HG03135 (cell line): ENCODE measurements around the gene RNF13.
"Not testable (repeated sequence)": the region's sequence is repeated elsewhere in the genome, so short reads cannot be mapped to it uniquely, and the experiment has no call there.

ENCODE experiments used
- ATAC-seq: cut with Tn5 transposase; IDR thresholded peaks from one replicate; pipeline ENCODE4 v1.9.1; 2021; ENCODE audit warnings: mild to moderate bottlenecking, moderate library complexity; ENCODE audit not compliant: unreplicated experiment

RNF13 gene

DNA sequence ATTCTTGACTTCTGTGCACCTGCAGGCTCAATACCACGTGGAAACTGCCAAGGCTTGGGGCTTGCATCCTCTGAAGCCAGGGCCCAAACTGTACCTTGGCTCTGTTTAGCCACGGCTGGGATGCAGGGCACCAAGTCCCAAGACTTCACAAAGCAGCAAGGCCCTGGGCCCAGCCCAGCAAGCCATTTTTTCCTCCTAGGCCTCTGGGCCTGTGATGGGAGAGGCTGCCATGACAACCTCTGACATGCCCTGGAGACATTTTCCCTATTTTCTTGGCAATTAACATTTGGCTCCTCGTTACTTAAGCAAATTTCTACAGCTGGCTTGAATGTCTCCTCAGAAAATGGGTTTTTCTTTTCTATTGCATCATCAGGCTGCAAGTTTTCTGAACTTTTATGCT is 25.5 kb downstream of the RNF13 start:
- ATAC-seq = not testable (repeated sequence)

DNA sequence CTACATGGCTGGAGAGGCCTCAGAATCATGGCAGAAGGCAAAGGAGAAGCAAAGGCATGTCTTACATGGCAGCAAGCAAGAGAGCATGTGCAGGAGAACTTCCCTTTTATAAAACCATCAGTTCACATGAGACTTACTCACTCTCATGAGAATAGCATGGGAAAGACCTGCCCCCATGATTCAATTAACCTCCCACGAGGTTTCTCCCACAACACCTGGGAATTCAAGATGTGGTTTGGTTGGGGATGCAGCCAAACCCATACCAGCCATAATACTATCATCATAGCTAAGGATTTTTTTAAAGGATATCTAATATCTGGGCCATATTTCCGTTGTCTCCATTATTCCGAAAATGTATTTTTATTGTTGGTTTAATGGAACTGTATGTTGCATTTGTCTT is 26.5 kb downstream of the RNF13 start:
- ATAC-seq = not testable (repeated sequence)

DNA sequence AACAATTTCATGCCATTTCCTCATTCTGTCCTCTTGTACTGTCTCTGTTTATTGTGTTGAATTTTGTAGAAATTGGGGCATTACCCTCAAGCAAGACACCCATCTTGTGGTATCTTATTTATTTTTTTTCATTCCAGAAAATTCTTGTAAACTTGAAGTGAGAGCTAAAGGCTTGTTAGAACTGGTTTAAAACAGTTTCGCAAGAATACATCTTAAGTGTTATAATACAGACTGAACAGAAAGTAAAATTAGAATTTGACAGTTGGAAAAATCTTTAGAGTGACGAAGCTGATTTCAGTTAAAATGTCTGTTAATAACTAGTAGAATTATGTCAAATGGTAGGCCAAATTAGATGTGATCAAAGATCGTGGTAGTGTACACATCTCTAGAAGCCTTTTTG is 26.9 kb downstream of the RNF13 start:
- ATAC-seq = no peak

DNA sequence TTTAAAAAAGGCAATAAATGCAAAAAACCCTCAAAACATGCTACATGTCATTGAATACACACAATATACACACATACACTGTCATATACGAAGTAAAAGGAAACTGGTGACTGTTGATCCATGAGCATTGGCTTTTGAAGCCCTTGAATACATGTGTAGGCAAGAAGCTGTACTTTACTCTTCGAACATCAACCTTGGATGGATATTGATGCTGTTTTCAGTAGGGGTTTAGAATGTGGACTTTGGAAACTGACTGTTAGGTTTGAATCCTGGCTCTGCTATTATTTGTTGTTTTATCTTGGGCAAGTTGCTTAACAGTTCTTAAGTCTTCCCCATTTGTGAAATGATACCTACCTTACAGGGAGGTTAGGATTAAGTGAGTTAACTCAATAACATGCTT is 30.5 kb downstream of the RNF13 start:
- no peak for ATAC-seq

DNA sequence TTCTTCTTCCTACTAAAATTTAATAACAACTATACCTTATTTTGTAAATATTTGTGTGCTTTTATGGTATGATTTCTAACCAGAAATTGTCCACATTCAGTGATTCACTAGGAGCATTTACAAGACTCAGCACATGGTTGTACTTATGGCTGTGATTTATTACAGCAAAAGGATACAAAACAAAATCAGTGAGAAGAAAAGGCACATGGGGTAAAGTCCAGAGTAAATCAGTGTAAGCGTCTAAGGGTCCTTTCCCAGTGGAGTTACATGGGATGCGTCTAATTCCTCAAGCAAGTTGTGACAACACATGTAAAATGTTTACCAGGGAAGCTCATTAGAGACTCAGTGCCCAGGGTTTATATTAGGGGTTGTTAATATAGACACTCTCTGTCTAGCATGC is 31.1 kb downstream of the RNF13 start:
- no peak for ATAC-seq

DNA sequence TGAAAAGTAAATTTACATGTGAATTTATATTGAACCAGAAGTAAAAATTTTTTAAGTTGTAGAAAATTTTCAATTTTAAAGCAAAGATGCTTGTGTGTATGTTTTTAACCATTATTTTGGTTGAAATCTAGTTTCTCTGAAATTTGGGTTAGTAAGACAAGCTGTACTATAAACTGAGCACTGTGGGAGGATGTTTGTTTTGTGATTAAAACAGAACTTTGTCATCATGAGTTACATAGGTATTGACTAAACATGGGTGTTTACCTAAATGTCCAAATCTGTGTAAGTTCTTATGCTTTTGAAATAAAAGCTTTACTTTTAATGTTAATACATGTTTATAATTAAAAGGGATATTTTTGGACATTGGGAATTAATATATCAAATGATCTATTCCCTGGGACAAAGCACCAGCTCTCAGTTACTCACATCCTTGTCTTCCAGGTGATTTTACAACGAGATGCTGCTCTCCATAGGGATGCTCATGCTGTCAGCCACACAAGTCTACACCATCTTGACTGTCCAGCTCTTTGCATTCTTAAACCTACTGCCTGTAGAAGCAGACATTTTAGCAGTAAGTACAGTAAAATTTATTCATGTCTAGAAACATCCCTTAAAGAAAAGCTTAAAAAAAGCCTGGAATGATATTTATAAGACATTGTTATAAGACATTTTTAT is 32.7 kb downstream of the RNF13 start:
- ATAC-seq = no peak

DNA sequence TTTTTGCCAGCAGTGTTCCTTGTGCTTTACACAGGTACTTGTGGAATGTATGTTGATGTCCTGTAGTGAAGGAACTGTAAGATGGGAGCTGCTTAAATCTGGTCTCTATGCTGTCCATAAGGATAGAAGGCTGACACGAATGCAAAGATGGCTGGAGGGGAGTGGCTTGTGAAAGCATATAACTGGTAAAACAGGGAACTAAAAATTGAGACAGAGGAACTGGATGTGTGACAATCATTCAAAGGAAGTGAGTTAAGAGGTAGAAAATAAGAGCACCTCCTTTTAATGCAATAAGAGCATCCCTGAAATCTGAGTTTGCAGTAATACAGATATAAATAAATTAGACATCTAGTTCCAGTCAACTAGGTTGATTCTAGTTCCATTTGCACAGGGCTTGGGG is 35.2 kb downstream of the RNF13 start:
- no peak for ATAC-seq

DNA sequence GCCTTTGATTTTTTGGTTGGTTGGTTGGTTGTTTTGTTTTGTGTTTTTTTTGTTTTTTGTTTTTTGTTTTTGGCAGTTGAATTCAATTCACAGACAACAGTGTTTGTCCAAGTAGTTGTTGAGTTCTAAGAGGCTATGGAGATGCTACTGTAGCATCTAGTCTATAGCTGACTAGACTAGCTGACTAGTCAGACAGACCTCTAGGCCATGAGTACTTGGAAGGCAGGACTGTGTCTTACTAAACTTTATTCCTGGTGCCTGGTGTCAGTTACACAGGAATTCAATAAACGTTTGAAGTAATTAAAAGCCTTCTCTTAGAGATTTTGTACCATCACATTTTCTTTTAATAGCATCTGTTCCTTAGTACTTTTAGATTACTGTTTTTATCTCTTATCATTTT is 35.7 kb downstream of the RNF13 start:
- no peak for ATAC-seq

DNA sequence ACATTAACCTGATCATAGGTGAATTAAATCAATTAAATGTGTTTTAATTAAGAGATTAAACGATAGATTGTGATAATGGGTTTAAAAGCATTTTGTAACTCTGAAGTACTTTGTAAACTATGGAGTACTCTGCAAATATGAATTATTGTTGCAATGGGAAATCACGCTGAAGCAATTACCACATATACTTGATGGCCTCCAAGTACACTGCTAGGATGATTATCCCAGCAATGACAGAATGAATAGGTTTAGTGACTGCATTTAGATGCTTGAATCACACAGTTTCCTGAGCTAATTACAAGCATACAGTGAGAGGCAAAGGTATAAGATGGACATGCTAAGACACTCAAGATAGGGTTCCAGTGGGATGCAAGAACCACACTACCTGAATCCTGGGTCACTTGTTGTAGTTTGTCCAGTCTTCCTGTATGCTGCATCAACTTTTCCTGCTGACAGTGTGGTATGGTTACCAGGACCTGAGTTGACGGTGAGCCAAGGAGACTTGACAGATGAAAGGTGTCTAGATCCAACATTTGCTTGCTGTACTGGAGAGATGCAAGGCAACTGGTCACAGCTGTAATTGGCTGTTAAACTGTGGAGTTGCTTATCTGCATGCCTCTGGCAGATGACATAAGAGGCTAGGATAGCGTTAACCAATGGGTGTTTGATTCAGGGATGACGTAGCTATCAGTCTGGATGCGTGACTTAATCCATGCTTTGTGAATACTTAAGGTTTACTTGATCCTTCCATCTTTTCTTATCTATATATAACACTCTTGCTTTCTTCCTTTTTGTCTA is 38.0 kb downstream of the RNF13 start:
- ATAC-seq = no peak

DNA sequence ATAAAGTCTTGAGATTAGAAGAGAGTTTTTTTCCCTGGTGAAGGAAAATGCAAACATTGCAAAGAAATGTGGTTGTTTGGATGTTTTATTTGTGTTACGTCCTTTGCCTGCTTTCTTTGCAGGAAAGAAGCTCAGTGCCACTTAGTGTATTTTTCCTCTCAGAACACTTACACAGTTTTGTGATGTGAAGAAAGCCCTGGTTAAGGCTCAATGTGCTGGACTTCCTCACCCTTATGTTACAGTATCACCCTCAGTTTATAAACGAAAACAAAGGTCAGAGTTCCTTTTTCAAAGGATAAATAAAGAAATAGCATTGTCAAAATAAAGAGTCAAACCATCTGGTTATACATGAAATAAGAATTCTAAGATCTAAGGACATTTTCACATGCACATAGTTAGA is 45.9 kb downstream of the RNF13 start:
- no peak for ATAC-seq

DNA sequence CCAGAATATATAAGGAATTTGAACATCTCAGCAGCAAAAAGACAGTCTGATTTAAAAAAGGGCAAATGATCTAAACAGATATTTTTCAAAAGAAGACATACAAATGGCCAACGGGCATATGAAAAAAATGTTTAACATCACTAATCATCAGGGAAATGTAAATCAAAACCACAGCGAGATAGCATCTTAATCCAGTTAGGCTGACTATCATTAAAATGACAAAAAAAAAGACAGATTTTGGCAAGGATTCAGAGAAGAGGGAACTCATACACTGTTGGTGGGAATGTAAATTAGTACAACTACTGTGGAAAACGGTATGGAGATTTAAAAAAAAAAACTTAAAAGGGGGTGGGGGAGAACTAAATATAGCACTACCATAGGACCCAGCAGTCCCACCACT is 47.9 kb downstream of the RNF13 start:
- ATAC-seq = no peak

DNA sequence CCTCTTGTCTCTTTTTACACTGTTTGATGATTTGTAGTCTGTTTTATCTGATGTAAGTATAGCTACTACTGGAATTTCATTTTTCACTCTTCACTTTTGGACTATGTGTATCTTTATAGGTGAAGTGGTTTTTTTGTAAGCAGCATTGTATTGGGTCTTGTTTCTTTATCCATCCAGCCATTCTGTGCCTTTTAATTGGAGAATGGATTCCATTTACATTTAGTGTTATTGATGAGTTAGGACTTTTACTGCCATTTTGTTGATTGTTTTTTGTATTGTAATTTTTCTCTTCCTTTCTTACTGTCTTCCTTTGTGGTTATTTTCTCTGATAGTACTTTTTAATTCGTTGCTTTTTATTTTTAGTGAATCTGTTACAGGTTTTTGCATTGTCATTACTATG is 54.5 kb downstream of the RNF13 start:
- no peak for ATAC-seq

DNA sequence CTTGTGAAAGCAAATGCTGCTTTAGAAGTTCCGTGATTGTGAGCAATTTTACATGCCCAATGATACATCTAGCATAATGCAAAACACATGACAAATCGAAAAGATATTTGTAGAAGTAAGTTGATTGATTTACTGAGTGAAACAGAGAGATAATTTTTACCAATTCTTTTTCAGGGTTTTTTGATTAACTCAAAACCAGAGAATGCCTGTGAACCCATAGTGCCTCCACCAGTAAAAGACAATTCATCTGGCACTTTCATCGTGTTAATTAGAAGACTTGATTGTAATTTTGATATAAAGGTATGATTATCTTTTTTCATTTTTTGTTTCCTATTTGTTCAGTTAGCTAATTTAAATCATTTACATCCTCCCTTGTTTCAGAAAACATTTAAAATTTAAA is 58.8 kb downstream of the RNF13 start:
- no peak for ATAC-seq

DNA sequence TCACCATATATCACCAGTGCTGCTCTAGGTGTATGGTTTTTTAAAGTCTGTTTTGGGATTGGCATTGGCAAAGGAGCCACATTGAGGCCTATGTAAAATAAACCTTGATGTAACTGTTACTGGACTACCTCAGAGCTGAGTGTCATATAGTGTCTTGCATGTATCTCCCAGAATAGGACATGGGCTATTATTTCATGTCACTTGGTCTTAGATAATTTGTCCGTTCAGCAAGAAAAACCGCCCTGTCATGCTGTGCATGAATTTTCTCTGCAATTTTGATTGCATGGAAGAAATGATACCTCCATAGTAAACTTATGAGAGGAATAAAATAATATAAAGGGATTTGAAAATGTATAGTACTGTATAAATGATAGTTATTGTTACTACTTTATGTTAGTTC is 59.6 kb downstream of the RNF13 start:
- ATAC-seq = no peak

DNA sequence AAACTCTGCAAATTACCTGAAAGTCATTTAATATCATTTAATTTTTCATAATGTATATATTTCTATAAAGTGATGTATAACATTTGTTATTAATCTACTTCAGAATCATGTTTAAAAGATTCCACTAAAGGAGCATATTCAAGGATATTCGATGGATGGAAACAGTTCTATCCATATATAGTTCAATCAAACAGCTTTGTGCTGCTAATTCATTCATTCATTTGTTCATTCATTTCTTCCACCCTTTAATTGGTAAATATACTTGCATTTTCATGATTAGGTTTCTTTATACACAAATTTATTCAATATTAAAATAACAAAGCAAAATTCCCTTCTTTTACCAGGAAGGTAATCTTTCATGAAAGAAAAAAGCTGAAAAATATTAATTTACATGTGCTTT is 64.7 kb downstream of the RNF13 start:
- ATAC-seq = no peak

DNA sequence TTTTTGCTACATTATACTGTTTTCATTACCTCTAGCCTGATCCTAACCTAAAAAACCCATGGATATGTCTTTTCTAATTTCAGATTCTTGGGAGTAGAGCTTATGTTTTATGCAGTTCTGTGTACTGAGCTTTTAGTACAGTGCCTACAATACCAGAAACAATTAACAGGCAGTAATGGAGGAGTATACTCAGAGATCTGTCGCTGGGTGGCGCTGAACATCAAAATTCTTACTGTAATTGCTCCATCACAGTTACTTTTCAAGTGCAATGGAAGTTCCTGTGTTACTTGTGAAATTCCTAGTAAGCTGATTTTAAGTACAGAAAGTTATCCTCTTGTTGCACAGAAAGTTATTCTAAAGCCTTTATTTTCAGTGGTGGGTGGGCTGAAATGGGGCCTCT is 66.9 kb downstream of the RNF13 start:
- ATAC-seq = no peak

DNA sequence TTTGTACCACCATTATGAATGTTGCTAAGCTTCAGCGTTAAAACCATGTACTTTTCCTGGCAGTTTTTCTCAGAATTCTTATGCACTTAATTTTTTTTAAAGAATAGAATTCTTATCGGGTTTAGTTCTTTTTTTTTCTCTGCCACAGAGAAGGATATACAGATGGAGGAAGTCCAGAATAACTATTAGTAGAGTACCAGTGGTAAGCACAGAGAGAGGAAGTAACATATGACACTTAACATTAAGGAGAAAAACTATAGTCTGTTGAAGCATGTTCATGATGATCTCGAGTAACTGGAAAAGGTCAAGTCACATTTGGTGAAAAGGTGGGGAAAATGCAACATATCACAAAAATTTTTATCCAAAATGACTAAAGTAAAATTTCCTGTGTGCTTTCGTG is 68.9 kb downstream of the RNF13 start:
- no peak for ATAC-seq

DNA sequence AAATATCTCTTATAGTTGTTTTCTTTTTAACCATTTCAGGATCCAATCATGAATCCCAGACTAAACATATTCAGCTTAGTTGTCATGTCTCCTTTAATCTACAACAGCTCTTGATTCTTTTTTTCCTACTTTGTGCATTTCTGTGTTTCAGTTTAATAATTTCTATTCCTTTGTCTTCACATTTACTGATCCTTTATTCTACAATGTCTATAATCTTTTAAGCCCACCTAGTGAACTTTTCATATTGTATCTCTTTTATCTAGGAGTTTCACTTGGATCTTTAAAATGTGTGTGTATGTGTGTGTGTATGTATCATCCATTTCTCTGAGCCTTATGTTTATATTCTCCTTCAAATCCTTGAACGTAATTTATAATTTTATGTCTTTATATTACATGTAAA is 70.1 kb downstream of the RNF13 start:
- ATAC-seq = no peak

DNA sequence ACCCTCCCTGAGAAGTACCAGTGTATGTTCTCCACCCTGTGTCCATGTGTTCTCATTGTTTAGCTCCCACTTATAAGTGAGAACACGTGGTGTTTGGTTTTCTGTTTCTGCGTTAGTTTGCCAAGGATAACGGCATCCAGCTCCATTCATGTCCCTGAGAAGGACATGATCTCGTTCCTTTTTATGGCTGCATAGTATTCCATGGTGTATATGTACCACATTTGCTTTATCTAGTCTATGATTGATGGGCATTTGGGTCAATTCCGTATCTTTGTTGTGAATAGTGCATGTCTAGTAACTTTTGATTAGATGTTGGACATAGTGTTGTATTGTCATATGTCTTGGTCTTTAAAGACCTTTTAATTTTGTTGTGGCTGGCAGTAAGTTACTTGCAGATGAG is 70.8 kb downstream of the RNF13 start:
- not testable (repeated sequence) for ATAC-seq

DNA sequence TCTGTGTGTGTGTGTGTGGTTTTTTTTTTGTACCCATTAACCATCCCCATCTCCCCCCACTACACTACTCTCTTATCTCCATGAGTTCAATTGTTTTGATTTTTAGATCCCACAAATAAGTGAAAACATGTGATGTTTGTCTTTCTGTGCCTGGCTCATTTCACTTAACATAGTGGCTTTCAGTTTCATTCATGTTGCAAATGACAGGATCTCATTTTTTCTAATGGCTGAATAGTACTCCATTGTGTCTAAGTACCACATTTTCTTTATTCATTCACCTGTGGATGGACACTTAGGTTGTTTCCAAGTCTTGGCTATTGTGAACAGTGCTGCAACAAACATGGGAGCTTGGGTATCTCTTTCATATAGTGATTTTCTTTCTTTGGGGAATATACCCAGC is 71.8 kb downstream of the RNF13 start:
- not testable (repeated sequence) for ATAC-seq

DNA sequence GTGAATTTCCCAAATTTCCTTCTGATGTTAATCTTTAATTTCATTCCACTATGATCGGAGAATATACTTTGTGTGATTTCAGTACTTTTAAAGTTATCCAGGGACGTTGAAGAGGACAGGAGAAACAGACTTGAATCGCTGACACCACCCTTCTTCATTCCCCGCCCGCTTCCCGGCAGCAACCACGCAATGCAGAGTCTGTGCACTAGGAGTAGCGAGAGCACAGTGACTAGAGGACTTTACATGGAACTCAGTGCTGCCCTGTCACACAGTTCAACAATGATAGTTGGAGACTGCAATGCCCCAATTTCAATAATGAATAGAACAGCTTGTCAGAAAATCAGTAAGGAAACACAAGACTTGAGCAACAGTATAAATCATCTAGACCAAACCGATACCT is 73.9 kb downstream of the RNF13 start:
- ATAC-seq = no peak

DNA sequence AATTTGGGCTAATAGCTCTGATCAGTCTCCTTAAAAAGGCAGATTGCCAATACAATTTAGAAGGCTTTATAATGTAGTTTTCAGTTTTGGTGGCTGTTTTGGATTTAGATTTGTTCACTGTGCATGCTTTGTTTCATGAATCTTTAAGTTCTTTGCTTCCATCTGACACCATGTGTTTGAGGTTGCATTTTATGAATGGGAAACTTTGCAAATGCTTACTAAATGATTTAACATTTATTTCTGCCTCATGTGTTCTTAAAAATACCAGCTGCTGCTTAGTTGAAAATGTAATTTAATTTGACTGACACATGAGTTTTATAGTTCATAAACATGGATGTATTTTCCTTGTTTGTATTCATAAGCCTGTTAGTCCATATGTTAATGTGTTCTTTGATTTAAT is 78.6 kb downstream of the RNF13 start:
- ATAC-seq = no peak

DNA sequence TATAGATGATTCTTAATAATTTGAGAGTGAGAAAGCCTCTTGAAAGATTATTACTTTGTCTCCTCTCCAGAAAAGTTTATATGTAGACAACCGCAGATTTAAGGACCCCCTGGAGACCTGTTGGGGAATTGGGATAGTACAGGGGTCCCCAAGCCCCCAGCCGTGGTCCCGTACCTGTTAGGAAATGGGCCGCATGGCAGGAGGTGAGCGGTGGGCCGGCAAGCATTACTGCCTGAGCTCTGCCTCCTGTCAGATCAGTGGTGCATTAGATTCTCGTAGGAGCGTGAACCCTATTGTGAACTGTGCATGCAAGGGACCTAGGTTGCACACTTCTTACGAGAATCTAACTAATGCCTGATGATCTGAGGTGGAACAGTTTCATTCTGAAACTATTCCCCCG is 79.4 kb downstream of the RNF13 start:
- ATAC-seq = no peak
